GM18526 (cell line): ENCODE results near the gene SBSN.

Experiments used
- POLR2A ChIP-seq: IDR thresholded peaks from 3 replicates; pipeline ENCODE4 v1.6.1; 2011; ENCODE audit not compliant: insufficient read length; ENCODE audit errors: extremely low read depth

SBSN gene

DNA sequence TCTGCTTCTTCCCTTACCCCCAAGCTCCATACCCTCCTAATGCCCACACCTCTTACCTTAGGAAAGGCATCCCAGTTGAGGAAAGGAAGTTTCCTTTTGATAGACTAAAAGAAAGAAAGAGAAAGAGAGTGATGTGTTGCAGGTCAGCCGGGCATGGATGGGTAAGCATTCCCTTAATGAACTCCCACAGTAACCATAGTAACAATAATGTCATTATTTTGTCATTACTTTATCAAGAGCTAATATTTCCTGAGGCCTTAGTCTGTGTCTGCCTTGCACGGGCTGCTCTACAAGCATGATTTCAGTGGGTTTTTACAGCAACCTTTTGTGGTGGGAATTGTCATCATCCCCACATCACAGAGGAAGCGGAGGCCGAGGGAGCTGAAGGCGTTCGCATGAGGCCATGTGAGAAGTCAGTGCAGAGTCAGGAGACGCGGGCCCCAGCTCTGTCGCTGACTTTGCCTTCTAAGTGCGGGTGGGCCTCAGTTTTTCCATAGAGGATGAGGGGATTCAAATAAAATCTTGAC, 40.4 kb downstream of the SBSN start:
- no peak for TF ChIP-seq POLR2A

GRCh38 chr19:35486268-35486708, 41.8 kb downstream of the SBSN start:
- no peak for TF ChIP-seq POLR2A

- TF ChIP-seq POLR2A, result no peak
Measured at GRCh38 chr19:35484252-35485036, 43.7 kb downstream of the SBSN start.

- TF ChIP-seq POLR2A, result no peak
Measured at GRCh38 chr19:35483089-35483488, 45.0 kb downstream of the SBSN start.

DNA sequence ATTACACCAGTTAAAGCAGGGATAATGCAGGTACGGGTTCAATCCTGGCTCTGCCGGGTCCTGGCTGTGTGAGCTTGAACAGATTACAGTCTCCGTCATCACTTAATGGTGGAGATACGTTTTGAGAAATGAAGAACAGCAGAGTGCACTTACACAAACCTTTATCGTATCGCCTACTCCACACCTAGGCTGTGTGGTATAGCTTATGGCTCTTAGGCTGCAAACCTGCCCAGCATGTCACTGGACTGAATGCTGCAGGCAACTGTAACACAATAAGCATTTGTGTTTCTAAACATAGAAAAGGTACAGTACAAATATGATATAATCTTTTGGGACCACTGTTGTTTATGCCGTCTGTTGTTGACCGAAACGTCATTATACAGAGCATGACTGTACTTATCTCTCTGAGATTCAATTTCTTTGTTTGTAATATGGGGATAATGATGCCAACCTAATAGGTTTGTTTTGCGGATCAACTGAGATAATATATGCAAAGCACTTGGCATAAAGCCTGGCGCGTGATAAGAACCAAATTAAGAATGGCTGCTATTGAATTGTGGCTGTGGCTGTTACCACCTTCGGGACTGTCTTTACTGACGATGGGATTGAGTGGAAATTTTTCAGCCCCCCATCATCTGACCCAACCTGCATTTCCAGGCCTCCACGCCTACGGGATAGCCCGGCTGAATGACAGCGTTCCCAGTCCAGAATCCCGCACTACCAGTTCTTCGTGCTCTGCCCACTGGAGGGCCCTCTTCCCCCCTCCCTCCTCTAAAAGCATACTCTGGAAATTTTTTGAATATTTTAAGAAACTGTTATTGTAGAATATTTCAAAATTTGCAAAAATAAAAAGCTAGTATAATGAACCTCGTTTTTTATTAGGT, 49.1 kb downstream of the SBSN start:
- TF ChIP-seq POLR2A, result no peak

GRCh38 chr19:35476149-35476548, 52.0 kb downstream of the SBSN start:
- TF ChIP-seq POLR2A, result no peak

DNA sequence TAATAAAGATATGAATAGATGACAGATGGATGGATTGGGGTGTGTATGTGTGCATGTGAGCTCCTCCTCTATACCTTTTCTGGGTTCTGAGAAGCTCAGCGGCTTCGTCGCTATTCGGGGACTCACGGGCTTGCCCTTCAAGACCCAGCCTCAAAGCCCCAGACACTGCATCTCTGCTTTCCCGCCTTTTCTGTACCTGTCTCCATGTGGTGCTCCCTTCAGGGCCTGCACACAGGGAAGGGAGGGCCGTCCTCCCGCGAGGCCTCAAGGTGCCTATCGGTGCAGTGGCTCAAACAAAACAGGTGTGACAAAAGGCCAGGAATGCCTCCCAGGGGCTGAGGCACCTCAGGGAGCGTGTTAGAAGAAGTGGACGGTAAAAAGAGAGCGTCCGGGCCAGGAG, 54.0 kb downstream of the SBSN start:
- TF ChIP-seq POLR2A, result no peak
